Neuron (in vitro differentiated cells): Measurements from ENCODE around the gene IFIT1.
"Not testable (repeated sequence)": the region's sequence is repeated elsewhere in the genome, so short reads cannot be mapped to it uniquely, and the experiment has no call there.

Source experiments
- H2AFZ ChIP-seq: one replicate; pipeline ENCODE4 v1.6.1; 2013; ENCODE audit warnings: low read depth, mild to moderate bottlenecking, inconsistent platforms, low read length, moderate library complexity
- H3K27me3 ChIP-seq: one replicate; pipeline ENCODE4 v1.6.1; 2013; ENCODE audit warnings: low read length; ENCODE audit not compliant: insufficient read depth
- H3K36me3 ChIP-seq: one replicate; pipeline ENCODE4 v1.6.1; 2013; ENCODE audit warnings: low read length; ENCODE audit not compliant: insufficient read depth
- H3K4me1 ChIP-seq: one replicate; pipeline ENCODE4 v1.6.1; 2013; ENCODE audit warnings: low read length; ENCODE audit not compliant: insufficient read depth
- H3K4me3 ChIP-seq: 2 replicates; pipeline ENCODE4 v1.5.1; 2013; ENCODE audit warnings: mild to moderate bottlenecking, low read length, moderate library complexity
- H3K9me3 ChIP-seq: one replicate; pipeline ENCODE4 v1.6.1; 2013; ENCODE audit warnings: low read length

Gene IFIT1, protein sequence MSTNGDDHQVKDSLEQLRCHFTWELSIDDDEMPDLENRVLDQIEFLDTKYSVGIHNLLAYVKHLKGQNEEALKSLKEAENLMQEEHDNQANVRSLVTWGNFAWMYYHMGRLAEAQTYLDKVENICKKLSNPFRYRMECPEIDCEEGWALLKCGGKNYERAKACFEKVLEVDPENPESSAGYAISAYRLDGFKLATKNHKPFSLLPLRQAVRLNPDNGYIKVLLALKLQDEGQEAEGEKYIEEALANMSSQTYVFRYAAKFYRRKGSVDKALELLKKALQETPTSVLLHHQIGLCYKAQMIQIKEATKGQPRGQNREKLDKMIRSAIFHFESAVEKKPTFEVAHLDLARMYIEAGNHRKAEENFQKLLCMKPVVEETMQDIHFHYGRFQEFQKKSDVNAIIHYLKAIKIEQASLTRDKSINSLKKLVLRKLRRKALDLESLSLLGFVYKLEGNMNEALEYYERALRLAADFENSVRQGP

GRCh38 chr10:89391907-89392756, at the start of gene IFIT1:
Gene IFIT1 (plus strand): TSS chr10:89392623. CDS start chr10:89392713, 90 bp downstream.
- H3K9me3 ChIP-seq = no peaks in the 10 kb centered on the region
- peak within 1 kb of the TSS; percentile 54 for H3K4me3 ChIP-seq
- H3K27me3 ChIP-seq = no peaks in the 10 kb centered on the region
- no peaks in the 10 kb centered on the region for H3K36me3 ChIP-seq
- peak within 1 kb of the TSS; percentile 90 for H2AFZ ChIP-seq
- H3K4me1 ChIP-seq = peaks cover 9% of the 10 kb centered on the region

GRCh38 chr10:89343089-89343767, 49.2 kb upstream of the IFIT1 start:
- Histone ChIP-seq H2AFZ (peak overlapping the region; percentile 3), H3K4me1 (peaks cover 29% of the 10 kb centered on the region), H3K36me3 (no peaks in the 10 kb centered on the region), H3K9me3 (no peaks in the 10 kb centered on the region), H3K4me3 (no peak overlapping the region), H3K27me3 (no peaks in the 10 kb centered on the region)

- no peak overlapping the region for H3K4me3 ChIP-seq
- peaks cover 38% of the 10 kb centered on the region for H3K4me1 ChIP-seq
- H2AFZ ChIP-seq = no peak overlapping the region
- no peaks in the 10 kb centered on the region for H3K27me3 ChIP-seq
- H3K36me3 ChIP-seq = no peaks in the 10 kb centered on the region
- H3K9me3 ChIP-seq = no peaks in the 10 kb centered on the region
Measured at GRCh38 chr10:89344156-89344555, 48.3 kb upstream of the IFIT1 start.

GRCh38 chr10:89345367-89346000, 46.9 kb upstream of the IFIT1 start:
- Histone ChIP-seq H3K4me3 (no peak overlapping the region), H2AFZ (no peak overlapping the region), H3K36me3 (no peaks in the 10 kb centered on the region), H3K9me3 (no peaks in the 10 kb centered on the region), H3K4me1 (peaks cover 40% of the 10 kb centered on the region), H3K27me3 (no peaks in the 10 kb centered on the region)

- Histone ChIP-seq H3K36me3 (no peaks in the 10 kb centered on the region), H3K4me1 (peaks cover 49% of the 10 kb centered on the region), H3K27me3 (no peaks in the 10 kb centered on the region), H3K4me3 (no peak overlapping the region), H3K9me3 (no peaks in the 10 kb centered on the region), H2AFZ (no peak overlapping the region)
Measured at GRCh38 chr10:89346405-89347254, 45.8 kb upstream of the IFIT1 start.

GRCh38 chr10:89347701-89348457, 44.5 kb upstream of the IFIT1 start:
- H3K4me1 ChIP-seq = peaks cover 50% of the 10 kb centered on the region

GRCh38 chr10:89348481-89348880, 43.9 kb upstream of the IFIT1 start:
- Histone ChIP-seq H3K27me3 (no peaks in the 10 kb centered on the region), H3K4me1 (peaks cover 44% of the 10 kb centered on the region), H2AFZ (no peak overlapping the region), H3K36me3 (no peaks in the 10 kb centered on the region), H3K4me3 (no peak overlapping the region), H3K9me3 (no peaks in the 10 kb centered on the region)

More at GRCh38 chr10:89347701-89348457, 44.5 kb upstream of the IFIT1 start:
- Histone ChIP-seq H3K27me3 (no peaks in the 10 kb centered on the region), H3K9me3 (no peaks in the 10 kb centered on the region), H3K4me3 (no peak overlapping the region), H2AFZ (no peak overlapping the region), H3K36me3 (no peaks in the 10 kb centered on the region)

GRCh38 chr10:89348975-89349374, 43.4 kb upstream of the IFIT1 start:
- Histone ChIP-seq H3K36me3 (no peaks in the 10 kb centered on the region), H3K4me3 (no peak overlapping the region), H3K4me1 (peaks cover 41% of the 10 kb centered on the region), H2AFZ (no peak overlapping the region), H3K9me3 (no peaks in the 10 kb centered on the region), H3K27me3 (no peaks in the 10 kb centered on the region)

- H3K9me3 ChIP-seq, H2AFZ ChIP-seq, H3K36me3 ChIP-seq, H3K4me3 ChIP-seq, H3K27me3 ChIP-seq: not testable (repeated sequence)
- H3K4me1 ChIP-seq = peaks cover 50% of the 10 kb centered on the region
Measured at GRCh38 chr10:89350631-89351315, 41.6 kb upstream of the IFIT1 start.

GRCh38 chr10:89351412-89351779, 41.0 kb upstream of the IFIT1 start:
- peak overlapping the region; percentile 57 for H2AFZ ChIP-seq
- peaks cover 55% of the 10 kb centered on the region for H3K4me1 ChIP-seq
- H3K9me3 ChIP-seq = peaks cover 2% of the 10 kb centered on the region
- H3K4me3 ChIP-seq = no peak overlapping the region
- no peaks in the 10 kb centered on the region for H3K27me3 ChIP-seq
- no peaks in the 10 kb centered on the region for H3K36me3 ChIP-seq
